Measurements from ENCODE around the gene KIAA1217. TPM values are rescaled to one million over a fixed set of nuclear protein-coding genes. Genes with fewer than 3 reads are reported as not detected.
"Not testable (repeated sequence)": the region's sequence is repeated elsewhere in the genome, so short reads cannot be mapped to it uniquely, and the experiment has no call there.

Gene KIAA1217
- total RNA-seq, 1 donor from 2014 or later: 5.9 TPM

DNA sequence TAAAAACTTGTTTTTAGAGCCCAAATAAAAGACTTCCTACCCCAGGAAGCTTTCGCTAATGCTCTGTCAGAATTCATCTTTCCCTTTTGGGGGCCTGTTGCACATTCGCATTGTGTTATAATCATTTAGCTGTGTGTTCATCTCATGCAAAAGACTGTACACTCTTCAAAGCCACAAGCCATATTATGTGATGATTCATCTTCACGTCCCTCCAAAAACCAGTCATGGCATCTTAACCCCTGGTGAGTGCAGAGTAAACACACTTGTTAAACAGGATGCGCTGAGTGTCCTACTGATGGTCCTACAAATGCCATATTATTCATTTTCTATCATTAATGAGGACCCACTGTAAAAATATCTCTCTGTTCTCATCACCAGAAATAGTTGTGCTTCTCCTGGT lies 235.4 kb downstream of the KIAA1217 start:
- no peak for DNase-seq

DNA sequence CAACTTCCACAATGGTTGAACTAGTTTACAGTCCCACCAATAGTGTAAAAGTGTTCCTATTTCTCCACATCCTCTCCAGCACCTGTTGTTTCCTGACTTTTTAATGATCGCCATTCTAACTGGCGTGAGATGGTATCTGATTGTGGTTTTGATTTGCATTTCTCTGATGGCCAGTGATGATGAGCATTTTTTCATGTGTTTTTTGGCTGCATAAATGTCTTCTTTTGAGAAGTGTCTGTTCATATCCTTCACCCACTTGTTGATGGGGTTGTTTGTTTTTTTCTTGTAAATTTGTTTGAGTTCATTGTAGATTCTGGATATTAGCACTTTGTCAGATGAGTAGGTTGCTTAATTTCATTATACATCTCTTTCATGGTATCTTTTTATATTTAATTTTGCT lies 237.0 kb downstream of the KIAA1217 start:
- not testable (repeated sequence) for DNase-seq

DNA sequence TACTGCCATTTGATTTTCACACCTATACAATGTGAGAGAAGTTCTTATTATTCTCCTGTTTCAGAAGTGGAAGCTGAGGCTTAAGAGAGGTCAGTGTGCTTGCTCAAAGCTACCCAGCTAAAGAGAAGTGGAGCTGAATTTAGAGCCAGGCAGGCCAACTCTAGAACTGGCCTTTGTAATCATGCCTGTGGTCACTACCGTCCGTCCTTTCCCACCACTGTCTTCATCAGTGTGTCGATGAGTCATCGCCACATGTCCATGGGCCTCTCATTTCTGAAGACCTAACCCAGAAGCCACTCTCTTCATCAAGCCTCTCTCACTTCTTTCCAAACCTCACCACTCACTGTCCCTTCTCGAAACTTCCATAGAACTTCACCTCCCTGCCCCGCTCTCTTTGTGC lies 237.8 kb downstream of the KIAA1217 start:
- DNase-seq: no peak

DNA sequence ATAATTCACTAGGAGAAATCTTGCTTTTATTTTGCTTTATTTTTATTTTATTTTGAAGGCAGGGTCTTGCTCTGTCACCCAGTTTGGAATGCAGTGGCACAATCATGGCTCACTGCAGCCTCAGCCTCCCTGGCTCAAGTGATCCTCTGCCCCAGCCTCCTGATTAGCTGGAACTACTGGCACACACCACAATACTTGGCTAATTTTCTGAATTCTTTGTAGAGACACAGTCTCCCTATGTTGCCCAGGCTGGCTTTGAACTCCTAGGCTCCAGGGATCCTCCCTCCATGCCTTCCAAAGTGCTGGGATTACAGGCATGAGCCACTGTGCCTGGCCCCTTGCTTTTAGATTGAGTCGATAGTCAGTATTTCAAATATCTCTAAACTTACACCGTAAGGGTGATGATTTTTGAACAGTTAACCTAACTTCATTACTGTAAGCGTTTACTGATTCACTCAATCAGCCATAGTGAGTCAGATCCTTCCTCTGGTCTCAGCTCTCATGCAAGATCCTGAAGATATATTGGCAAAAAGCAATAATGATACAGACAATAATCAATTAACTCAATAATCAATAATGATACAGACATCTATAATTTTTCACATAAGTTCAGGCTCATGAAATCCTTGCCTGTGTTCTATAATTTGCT lies 239.5 kb downstream of the KIAA1217 start:
- DNase-seq: no peak

DNA sequence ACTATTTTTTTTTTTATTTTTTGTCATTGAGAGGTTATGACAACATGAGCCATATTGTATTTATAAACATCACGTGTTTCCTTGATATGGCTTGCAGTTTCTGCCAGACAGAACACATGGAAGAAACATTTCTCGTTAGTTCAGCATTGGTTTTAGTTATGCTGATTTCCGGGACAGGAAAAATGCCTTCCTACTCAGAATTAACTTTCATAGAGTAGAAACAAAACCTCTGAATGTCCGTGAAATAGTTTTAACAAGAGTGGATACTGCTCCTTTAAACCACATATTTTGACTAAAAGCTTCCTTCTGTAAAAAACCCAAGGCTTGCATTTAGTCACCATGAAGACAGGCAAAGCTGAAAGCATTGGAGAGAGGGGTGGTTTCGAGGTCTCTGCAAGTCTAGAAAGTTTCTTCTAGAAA lies 240.4 kb downstream of the KIAA1217 start:
- DNase-seq: no peak

DNA sequence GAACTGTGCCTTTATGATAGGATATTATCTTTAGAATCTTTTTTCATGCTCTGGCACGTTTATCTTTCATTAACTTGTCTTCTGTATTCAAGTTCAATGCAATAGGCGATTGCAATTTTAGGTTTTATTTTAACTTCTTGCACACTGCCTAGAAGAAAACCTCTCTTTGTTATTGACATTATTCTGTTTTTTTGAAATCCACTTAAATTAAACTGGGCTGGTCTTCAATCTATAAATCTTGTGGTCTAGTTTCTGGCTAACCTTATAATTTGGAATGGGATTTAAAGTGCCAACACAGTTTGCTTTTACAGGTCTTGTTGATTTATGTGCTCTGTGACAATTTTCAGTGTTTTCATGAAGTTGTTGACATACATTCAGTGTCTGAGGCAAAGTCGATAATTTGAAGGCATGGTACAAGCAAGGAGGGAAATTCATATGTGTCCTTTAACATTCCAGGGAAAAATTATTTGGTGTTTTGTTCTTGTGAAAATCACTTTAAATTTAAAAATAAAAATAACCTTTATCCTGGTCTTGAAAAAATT lies 240.9 kb downstream of the KIAA1217 start:
- DNase-seq: no peak

DNA sequence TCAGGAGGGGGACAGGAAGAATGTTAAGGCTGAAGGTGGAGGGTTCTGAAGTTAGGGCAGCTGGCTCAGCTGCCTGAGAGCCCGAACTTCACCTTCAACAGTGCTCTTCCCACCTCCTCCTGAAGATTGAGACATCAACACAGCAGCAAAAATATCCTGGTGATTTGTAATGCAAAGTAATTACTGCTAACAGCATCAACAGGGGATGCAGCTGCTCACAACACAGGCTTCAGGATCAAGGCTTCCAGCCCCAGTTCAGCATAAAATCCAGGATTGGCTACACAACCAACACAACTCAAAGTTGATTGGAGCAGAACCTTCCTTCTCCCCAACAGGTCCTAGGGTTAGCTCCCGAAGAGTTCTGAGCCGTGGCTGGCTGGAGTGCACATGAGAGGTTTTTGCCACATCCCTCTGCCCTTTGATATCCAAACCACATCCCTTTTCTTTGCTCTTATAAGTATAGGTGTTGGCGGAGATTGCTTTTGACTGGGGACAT lies 242.4 kb downstream of the KIAA1217 start:
- no peak for DNase-seq

DNA sequence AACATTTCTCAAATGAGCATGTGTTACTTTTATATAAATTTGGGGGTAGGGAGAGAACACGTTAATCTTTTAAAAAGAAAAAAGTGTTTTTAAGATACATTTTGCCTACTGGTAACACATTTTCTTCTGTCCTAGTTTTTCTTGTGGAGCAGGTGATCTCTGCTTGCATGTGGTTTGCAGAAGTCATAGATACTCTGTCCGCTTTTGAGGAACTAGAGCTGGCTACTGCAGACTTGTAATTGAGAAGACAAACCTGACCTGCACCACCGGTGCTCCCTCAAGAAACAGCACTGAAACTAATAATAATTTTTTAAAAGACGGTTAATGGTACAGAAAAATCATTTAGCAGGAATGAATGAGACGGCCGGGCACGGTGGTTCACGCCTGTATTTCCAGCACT lies 243.1 kb downstream of the KIAA1217 start:
- DNase-seq: no peak

DNA sequence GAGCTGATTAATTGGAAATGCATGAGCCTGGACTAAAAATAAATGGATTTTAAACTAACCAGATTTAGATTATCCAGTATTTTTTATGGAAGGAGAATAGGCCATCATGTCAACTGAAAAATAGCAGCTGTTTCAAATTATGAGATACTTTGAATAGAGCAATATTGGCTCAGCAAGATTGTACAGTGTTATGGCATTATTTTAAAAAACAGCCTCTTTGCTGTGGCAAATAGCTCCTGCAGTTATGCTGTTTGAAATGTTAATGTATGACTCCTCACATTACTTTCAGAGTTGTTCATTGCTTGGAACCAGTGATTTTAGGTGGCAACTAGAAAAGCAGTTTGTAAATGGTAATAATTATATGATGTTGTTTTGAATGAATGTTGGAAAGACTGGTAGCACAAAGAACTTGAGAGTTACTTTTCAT lies 244.5 kb downstream of the KIAA1217 start:
- no peak for DNase-seq

DNA sequence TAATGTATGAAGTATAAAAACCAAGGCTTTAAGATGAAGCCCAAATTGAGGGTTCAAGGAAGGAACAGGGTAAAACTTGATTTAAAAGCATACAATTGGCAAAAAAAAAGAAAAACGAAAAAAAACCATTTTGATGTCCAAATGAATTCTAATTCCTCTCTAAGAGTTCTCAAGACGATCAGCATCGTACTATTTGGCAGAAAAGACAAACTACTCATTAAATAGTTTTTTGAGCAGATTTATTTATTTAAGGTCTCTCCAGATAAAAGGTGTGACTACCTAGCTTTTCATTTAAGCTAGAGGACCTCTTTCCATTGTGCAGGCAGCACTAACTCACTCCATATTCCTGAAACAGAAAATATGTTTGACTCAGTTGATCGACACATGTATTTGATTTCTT lies 245.0 kb downstream of the KIAA1217 start:
- DNase-seq: no peak

DNA sequence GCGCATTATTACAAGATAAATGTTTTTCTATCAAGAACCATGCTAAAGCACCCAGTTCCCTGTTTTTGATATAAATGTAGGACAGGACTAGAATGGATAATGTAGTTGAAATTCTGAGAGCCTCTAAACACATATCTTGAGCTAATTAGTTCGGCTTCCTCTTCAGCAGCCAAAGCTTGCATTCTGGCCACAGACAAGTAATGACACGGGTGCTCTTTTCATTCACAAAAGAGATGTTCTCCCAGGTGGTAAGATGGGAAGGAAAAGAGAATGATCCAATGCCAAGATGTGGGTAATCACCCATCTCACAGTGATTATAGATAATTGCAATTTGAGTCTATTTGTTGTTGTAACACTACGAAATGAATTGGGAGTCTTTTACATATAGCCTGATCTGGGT lies 246.5 kb downstream of the KIAA1217 start:
- no peak for DNase-seq

DNA sequence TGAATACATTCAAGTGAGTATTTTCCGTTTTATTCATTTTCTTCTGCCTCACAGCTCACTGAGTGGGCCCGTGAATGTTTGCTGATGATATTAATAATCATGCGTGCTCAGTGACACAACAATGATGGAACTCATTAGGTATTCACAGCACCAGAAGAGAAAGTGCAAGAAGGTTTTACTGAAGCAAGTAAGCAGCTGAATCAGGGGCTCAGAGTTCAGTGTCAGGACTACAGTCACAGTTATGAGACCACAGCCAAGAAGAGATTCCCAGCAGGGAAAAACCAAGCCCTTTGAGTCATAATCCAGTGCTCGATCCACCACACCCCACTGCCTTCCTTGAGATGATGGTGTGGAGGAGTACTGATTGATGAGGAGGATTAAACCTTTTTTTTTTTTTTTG lies 247.4 kb downstream of the KIAA1217 start:
- DNase-seq: no peak

DNA sequence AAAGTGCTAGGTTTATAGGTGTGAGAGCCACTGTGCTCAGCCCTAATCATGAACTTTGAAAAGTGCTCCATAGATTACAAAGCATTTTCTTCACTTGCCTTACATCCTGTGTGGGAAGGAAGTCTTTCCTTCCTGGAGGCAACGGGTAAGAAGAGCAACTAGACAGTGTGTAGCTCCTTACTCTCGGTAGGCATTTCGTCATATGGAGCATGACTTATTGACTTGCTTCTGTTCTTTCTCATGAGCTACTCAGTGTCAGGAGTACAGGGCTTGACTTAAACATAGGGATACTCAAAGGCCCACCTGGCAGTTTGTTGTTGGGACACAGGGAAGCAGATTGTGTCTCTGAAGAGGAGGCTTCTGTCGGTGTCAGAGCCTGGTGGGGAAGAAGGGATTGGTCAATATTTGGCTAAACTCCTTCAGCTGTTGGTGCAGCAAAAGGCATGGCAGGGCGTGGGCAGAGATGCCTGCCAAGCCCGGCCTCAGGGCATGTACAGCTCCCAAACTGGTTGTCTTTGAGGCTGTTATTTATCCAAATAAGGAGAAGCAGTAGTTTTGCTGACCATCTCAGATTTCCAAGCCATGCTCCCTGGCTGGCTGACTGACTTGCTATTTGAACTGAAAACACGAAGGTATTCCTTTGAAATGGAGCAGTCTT lies 248.9 kb downstream of the KIAA1217 start:
- DNase-seq: no peak

DNA sequence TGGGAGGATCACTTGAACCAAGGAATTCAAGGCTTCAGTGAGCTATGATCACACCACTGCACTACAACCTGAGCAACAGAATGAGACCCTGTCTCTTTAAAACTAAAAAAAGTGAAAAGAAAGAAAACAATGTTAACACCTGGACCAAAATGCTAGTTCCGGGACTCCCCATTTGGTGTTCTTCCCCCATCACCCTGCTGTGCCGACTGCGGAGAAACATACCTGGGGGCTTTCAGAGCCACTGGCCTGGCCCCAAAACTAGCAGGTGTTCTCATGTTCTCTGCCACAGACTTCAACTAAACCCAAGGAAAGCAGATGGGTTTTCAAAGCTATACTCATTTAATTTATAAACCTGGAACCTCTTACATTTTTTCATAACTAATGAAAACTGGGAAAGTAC lies 250.9 kb downstream of the KIAA1217 start:
- DNase-seq: no peak

DNA sequence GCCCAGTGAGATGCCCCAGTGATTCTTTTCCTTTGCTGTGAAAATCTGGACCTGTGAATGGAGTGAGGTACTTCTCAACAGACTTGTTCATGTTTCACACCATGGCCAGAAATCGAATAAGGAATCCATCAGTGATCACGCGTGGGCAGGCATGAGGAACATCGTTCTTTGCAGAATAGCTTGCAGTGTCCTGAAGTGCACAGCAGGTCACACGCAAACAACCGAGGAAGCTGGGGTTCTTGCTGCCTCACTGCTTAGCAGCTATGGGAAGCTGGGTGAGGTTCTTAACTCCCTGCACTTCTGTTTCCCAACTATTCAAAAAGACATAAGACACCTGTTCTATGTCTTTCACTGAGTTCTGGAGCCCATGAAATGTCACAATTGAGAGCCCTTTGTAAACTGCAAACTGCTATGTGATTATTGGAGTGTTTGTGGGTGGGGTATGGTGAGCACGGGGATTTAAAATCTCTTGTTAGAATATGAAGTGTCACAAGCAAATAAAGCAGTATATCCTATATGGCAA lies 253.4 kb downstream of the KIAA1217 start:
- DNase-seq: no peak

DNA sequence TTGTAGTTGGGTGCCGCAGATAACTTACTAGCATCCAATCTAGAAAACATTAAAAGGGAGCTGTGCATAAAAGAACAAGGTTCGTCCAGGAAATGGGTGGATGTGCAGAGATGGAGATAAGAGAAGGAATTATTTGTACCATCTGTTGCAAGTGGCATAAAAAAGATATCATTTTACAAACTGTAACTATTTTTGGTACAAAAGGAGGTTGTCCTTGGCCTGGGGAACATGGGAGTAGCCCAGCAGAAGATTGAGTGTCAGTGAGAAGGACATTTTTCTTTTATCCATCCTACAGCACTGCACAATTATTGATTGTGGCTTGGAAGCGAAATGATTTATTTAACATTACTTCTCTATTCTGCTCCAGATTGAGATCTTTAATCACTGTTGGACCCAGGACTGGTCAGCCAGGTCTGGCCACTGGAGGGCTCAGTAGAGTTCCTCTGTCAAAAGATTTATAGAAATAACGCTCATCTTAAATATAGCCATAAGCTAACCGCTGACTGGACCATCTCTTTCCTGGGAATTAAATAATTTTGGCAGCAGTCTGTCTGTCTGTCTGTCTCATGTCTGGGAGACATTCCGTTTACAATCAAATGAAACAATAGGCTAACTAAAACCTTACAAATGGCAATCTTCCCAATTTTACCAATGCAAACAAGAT lies 254.1 kb downstream of the KIAA1217 start:
- DNase-seq: no peak

DNA sequence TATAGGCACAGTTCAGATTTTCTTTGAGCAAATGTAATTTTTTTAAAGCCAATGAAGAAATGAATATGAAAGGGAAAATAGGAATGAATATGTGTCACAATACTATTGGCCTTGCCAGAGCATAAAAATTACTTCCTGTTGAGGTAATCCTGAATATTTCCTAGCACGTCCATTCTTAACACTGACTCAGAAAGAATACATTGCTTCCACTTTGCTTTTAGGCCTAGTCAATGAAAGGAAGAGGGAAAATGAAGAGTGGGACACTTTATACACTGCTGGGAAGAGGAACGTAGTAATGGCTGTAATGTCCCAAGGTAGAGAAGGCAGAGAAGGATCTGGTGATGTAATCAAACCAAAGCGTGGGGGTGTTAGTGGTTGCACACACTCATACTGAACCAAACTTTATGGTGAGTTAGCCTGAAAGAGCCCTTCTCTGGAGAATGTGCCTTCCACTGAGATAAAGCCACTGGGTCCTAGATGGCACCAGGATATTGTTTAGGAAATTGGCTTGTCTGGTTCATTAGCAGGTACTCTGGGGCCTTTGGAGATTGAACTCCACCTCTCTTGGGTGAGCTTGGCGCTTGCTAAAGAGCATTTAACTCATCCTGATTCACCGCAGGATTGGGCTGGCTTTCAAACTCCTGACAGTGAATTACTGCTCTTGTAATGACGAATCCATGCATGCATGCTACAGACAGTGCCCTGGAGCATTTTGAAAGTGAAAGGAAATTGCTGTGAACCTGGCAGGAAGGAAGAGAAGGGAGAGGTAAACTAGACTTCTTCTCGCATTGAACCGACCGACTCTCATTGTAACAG lies 254.9 kb downstream of the KIAA1217 start:
- no peak for DNase-seq

DNA sequence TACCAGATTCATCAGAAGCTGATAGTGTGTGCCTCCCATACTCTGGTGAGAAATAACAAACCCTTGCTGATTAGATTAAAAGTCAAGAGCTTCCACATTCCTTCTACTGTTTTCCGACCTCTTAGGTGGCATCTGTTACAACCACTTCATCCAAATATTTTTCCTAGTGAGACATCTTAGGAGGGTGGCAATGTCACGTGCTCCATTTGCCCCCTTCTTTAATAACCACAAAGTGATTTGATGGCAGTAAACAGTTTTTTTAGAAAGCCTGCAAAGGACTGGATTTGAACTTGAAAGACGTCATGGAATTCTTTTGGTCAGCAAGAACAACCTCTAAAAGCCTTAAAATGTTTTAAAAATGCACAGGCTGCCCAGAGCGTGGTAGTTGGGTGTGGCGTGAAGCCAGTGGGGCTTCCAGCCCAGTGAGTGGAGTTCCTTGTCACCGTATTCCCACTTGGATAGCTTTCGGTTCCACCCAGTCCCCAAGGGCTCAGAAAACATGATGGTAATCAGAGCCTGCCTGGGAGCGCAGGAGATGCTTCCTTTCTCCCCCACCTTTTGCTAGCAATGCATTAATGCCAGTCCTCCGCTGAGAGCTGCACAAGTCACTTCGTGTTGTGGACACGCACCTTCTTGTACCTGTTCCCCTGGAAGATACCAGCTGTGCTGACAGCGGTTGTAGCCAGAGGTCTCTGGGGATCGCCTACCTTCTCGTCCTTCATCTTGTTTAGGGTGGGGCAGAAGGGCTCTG lies 256.4 kb downstream of the KIAA1217 start:
- DNase-seq: no peak

DNA sequence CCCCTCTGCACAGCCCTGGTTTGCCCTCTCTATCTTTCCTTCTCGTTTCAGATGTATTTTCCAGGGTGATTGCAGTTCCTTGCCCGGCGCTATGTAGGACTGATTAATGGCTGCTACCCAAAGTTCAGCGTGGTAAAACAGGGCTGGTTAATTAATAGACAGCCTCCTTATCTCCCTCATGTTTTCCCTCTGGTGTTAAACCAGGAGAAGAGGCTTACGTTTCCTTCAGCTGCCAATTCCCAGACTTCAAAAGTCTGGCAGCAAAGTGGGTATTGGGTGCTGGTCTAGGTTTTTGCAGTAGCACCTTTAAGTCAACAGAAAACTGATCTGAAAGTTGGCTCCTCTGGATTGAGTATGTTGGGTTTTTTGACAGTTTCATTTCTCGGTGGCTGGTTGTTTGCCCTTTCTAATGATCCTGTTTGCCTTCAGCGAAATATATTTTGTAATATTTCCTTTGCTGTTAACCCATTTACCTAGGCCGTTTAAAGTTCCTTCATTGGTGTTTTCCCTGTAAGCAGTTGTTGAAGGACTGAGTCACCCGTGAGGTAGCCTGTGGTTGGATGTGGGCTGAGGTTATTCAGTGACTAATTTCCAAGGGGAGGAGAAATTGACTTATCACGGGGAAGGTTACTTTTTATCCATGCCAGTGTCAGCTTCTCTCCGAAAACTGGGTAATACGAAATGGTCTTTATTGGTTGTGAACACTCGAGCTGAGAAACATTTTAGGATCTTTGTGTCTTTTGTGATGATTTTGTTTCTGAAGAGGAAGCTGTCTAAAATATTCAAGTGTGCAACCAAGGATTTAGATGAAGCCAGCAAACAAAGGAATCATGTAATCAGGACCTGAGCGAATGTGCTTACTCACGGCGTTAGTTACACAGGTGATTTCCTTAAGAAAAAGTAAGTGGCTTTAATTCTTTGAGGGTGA lies 257.2 kb downstream of the KIAA1217 start:
- DNase-seq: no peak

DNA sequence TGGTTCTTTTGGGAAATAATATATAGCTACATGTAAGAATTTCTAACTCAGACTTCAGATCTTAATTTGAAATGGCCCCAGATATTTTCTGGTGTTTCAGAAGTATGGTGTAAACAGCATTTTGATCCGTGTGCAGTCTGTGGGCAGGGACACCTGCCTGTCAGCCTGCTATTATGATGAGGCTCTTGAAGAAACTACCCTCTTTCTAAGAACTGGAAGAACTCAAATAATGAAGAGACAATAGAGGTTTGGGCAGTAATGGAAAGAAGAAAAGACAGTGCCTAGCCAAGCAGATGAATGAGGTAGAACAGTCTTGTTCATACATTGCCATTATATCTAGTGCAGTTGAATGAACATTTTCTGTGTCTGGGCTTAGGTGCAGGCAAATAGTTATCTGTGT lies 258.2 kb downstream of the KIAA1217 start:
- DNase-seq: no peak
